Measurements from ENCODE around the gene HPGDS.
"Not testable (repeated sequence)": the region's sequence is repeated elsewhere in the genome, so short reads cannot be mapped to it uniquely, and the experiment has no call there.

Gene HPGDS

DNA sequence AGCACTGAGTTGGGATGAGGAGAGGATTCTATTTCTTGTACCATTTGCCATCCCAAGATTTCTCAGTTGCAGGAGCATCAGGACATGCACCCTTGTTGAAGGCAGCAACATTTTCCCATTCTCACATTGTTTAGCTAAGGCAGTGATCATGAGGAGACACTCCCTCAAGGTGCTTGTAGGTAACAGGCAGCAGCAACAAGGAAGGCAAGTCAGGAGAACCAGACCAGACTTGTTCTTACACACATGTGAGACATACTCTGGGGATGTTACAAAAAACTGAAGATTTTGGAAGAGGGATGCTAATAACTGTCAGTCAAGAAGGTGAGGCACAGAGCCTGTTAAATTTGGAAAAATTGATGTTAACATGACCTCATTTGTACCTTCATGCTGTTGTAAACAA, 15.5 kb upstream of the HPGDS start:
- no peak for DNase-seq (ENCODE audit: low read depth in 1 of 2, low spot score in 1 of 2)

GRCh38 chr4:94357624-94358023, 15.0 kb upstream of the HPGDS start:
- no peak for DNase-seq (ENCODE audit: low read depth in 1 of 2, low spot score in 1 of 2)

- no peak for DNase-seq (ENCODE audit: low read depth in 1 of 2, low spot score in 1 of 2)
Measured at GRCh38 chr4:94356444-94356843, 13.8 kb upstream of the HPGDS start.

DNA sequence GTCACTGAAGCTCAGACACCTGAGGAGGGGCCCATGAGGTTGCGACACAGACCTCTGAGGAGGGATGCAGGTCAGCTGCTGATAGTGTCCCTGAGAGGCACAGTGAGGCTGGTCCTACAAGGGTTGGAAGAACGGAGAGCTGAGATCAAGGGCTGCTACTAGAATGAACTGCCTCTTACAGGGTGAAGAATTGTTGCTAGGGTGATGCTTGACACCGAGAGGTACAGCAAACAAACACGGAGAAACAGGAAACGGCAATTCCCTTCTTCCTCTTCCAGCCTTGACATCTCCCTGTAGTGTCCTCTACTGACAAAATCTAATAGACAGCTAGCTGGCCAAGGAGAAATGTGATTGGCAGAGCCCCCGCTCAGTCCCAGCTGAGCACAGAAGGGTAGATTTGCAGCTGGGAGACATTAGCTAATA, 11.8 kb upstream of the HPGDS start:
- DNase-seq (ENCODE audit: low read depth in 1 of 2, low spot score in 1 of 2): no peak

- DNase-seq (ENCODE audit: low read depth in 1 of 2, low spot score in 1 of 2): no peak
Measured at GRCh38 chr4:94352996-94353395, 10.4 kb upstream of the HPGDS start.

DNA sequence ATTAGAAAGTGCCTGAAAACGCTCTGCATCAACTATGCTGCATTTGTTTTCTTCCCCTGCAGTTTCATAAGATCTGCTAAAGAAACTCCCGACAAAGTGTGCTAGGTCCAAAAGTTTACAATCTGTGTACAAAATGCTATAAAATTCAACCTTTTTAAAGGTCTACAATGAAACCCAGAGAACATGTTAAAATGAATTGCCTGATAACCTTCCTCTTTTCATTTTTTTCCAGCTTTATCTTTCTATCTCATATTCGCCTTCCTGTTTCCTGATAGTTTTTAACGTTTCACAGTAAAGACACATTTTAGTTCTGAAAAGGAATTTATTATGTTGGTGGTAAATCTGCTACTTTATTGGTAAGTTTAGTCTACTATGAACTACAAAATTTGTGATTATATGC, 9.5 kb upstream of the HPGDS start:
- no peak for DNase-seq (ENCODE audit: low read depth in 1 of 2, low spot score in 1 of 2)

DNA sequence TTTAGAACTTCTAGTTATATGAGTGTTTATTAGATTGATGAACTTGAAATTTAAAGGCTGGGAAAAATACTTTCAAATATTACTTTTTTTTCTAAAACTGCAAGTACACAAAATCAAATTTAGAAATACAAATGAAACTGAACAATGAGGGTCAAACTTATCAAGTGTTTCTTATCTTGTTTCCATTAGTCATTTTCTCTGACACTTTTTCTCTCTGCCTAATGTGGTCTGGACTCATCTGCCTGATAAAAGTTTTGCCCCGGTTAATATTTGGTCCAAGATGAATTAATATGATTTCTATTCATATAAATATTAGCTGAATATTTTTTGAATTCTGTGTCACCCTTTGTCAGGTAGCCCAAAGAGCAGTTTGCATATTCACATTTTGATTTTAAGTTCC, 8.7 kb upstream of the HPGDS start:
- no peak for DNase-seq (ENCODE audit: low read depth in 1 of 2, low spot score in 1 of 2)

DNA sequence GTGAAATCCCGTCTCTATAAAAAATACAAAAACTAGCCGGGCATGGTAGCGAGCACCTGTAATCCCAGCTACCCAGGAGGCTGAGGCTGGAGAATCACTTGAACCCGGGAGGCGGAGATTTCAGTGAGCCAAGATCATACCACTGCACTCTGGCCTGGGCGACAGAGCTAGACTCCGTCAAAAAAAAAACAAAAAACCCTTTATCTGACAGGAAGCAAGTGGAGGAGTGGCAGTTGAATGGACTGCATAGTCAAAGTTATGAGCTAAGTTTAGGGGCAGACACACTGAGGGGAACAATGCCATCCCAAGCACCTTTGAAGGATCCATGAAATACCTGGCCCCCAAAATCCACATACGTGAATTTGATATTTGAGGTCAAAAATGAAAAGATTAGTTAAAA, 7.5 kb upstream of the HPGDS start:
- DNase-seq (ENCODE audit: low read depth in 1 of 2, low spot score in 1 of 2): no peak

DNA sequence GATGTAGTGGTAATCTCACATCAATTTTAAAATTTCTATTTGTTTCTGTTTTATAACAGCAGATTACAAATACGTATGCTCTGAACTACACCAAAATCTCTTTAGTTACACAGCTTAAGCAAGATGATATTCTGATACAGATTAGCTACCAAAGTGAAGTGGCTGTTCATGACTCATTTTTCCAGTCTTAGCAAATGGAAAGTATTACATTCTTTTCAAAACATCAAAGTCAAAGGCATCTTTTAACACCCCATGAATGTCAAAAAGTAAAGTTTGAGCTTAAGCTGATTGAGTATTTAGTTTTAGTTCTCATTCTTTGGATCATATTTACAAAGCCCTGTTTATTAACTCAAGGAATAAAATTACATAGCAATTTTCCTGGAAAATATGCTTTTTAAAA, 6.6 kb upstream of the HPGDS start:
- no peak for DNase-seq (ENCODE audit: low read depth in 1 of 2, low spot score in 1 of 2)

- no peak for DNase-seq (ENCODE audit: low read depth in 1 of 2, low spot score in 1 of 2)
Measured at GRCh38 chr4:94348666-94349065, 6.0 kb upstream of the HPGDS start.

- DNase-seq (ENCODE audit: low read depth in 1 of 2, low spot score in 1 of 2): no peak
Measured at GRCh38 chr4:94346541-94346940, 3.9 kb upstream of the HPGDS start.

- no peak for DNase-seq (ENCODE audit: low read depth in 1 of 2, low spot score in 1 of 2)
Measured at GRCh38 chr4:94345969-94346368, 3.3 kb upstream of the HPGDS start.

DNA sequence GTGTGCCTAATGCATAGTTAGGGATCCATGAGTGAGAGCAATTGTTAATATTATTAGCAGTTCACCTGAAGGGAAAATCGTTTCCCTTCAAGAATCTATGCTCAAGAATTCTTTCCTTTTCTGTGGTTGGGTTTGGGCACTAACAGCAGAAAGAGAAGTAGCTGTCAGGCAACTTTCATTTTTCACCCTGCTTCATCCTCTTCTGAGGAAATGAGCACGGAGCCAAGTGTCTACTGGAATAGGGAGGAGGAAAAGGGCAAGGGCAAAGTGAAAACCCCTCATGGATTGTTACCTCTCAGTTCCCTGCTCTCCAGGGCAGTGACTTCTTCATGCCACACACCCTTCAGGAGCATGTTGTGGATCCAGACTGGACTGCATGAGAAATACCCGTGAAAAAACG, 2.6 kb upstream of the HPGDS start:
- DNase-seq (ENCODE audit: low read depth in 1 of 2, low spot score in 1 of 2): no peak

GRCh38 chr4:94344457-94344856, 1.8 kb upstream of the HPGDS start:
- no peak for DNase-seq (ENCODE audit: low read depth in 1 of 2, low spot score in 1 of 2)

DNA sequence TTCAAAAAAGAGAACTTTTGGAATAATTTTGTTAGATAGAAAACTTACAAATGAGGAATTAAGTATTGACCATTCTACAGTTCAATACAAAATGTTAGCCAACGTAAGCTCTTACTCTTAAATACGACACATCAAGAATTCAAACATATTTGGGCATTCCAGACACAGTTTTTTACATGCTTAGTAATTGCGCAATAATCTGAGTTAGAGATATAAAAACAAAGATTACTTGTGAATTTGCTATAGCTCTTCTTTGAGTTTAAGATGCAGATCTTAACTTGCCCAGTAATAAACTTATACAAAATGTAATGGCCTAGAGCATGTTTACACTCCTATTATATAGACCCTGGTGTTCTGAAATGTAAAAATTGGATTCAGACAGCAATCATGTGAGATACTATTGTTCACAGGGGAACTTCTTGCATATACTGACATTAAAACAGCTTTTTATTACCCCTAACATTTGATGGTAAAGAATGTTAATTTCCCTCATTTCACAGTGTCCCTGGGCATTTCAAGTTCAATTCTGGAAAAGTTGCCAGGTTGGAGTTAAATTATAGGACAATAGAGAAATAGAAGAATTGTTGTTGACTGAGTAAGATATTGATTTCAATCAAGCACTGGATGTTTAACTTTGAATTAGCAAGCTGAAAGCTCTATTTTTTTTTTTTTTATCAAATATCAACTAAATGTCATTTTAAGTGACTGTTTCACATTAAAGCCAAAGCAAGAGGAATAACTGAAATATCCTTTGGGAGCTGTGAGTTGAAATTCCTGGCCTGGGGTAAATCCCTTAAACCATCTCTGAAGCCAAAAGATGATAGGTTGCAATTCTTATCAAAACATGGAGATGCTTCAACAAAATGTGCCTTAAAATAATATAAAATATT, 910 bp downstream of the HPGDS start:
- no peak for DNase-seq (ENCODE audit: low read depth in 1 of 2, low spot score in 1 of 2)

DNA sequence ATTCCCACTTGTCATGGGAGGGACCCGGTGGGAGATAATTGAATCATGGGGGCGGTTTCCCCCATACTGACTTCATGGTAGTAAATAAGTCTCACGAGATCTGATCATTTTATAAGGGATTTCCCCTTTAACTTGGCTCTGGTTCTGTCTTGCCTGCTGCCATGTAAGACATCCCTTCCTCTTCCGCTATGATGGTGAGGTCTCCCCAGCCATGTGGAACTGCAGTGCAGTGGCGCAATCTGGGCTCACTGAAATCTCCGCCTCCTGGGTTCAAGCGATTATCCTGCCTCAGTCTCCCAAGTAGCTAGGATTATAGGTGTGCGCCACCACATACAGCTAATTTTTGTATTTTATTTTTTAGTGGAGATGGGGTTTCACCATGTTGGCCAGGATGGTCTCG, 2.9 kb downstream of the HPGDS start:
- peak in 1 of 2 donors; percentile 2 for DNase-seq (ENCODE audit: low read depth in 1 of 2, low spot score in 1 of 2)

- no peak for DNase-seq (ENCODE audit: low read depth in 1 of 2, low spot score in 1 of 2)
Measured at GRCh38 chr4:94338681-94339351, 3.8 kb downstream of the HPGDS start.

DNA sequence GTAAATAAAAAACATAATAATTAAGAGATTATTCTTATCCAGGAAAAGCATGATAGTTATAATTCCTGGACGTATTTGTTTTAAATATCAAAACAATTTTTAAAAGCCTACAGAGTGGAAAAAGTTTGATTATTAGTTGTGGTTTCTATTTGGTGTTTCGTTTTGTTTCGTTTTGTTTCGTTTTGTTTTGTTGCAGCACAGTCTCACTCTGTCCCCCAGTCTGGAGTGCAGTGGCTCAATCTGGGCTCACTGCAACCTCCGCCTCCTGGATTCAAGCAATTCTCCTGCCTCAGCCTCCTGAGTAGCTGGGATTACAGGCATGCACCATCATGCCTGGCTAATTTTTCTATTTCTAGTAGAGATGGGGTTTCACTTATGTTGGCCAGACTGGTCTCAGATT, 5.8 kb downstream of the HPGDS start:
- DNase-seq (ENCODE audit: low read depth in 1 of 2, low spot score in 1 of 2): not testable (repeated sequence)

GRCh38 chr4:94336303-94336702, 6.3 kb downstream of the HPGDS start:
- DNase-seq (ENCODE audit: low read depth in 1 of 2, low spot score in 1 of 2): no peak

GRCh38 chr4:94334962-94335361, 7.7 kb downstream of the HPGDS start:
- DNase-seq (ENCODE audit: low read depth in 1 of 2, low spot score in 1 of 2): no peak

DNA sequence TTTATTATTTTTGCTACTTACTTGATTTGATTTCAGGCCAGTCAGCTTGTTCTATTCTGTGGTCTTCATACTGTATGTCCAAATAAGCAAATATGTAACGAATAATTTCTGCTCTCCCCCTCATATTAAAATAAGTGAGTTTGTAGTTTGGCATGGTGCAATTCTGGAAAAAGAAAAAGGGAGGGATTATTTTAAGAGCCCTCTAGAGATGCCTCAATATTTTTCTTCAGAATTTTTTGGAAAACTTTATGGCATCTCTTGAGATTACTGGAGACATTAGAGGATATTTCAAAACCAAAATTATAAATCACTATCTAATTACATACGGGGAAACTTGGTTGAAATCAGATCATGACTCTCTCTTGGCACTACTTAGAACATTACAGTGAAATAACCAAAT, 8.2 kb downstream of the HPGDS start:
- DNase-seq (ENCODE audit: low read depth in 1 of 2, low spot score in 1 of 2): no peak

- no peak for DNase-seq (ENCODE audit: low read depth in 1 of 2, low spot score in 1 of 2)
Measured at GRCh38 chr4:94333866-94334265, 8.8 kb downstream of the HPGDS start.

Measured in activated CD4-positive, alpha-beta T cell treated with anti-CD3 and anti-CD28 coated beads, Interleukin-2, amount 50 U/mL, for 24 hours (primary cell).